ENCODE measurements around the gene ZBTB49. TPM values are rescaled to one million over a fixed set of nuclear protein-coding genes. Genes with fewer than 3 reads are reported as not detected.

Gene ZBTB49
- polyA plus RNA-seq, 1 donor from 2014 or later = 7.8 TPM

DNA sequence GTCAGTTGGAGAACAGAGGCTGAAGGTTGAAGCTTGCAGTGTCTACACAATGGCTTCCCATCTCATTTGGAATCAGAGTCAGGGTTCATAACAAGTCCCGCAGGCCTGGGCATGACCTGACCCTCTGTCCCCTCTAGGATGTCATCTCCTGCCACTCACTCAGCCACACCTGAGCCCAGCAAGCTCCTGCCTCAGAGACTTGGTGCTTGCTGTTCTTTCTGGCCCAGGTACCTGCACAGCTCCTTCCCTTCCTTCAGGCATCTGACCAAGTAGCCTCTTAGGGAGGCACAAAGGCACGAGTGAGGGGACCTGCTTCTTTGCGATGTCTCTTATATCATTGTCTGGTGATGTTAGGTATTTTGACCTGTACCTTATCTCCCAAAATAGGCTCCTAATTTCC is 9.0 kb downstream of the ZBTB49 start:
- peaks cover 3 to 14% (median 5%) of the 10 kb centered on the region in 3 donors for H3K4me1 Mint-ChIP-seq

DNA sequence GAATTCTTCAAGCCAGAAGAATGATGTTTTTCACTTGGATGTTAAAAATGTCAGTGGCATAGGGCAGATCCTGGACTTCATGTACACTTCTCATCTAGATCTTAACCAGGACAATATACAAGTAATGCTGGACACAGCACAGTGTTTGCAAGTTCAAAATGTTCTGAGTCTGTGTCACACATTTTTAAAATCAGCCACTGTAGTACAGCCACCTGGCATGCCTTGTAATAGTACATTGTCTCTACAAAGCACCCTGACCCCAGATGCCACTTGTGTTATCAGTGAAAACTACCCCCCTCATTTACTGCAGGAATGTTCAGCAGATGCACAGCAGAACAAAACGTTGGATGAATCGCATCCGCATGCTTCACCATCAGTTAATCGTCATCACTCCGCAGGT is 11.9 kb downstream of the ZBTB49 start:
- Mint-ChIP-seq H3K4me3 (no peak overlapping the region), H3K27me3 (no peaks in the 10 kb centered on the region), H3K4me1 (peaks cover 0 to 5% (median 1%) of the 10 kb centered on the region in 3 donors), H3K9me3 (no peaks in the 10 kb centered on the region), H3K36me3 (peaks cover 4% of the 10 kb centered on the region), H3K27ac (no peak overlapping the region)

More for the DNA sequence above, 9.0 kb downstream of the ZBTB49 start:
- no peaks in the 10 kb centered on the region for H3K9me3 Mint-ChIP-seq
- H3K4me3 Mint-ChIP-seq = no peak overlapping the region
- H3K27ac Mint-ChIP-seq = no peak overlapping the region
- H3K36me3 Mint-ChIP-seq = peaks cover 4% of the 10 kb centered on the region
- no peaks in the 10 kb centered on the region for H3K27me3 Mint-ChIP-seq

DNA sequence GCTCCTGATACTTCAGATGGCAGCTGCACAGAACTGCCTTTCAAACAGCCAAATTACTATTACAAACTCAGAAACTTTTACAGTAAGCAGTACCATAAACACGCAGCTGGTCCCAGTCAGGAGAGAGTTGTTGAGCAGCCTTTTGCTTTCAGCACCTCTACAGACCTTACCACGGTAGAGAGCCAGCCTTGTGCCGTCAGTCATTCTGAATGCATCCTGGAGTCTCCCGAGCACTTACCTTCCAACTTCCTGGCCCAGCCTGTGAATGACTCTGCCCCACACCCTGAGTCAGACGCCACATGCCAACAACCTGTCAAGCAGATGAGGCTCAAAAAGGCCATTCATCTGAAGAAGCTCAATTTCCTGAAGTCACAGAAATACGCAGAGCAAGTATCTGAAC is 12.4 kb downstream of the ZBTB49 start:
- H3K27me3 Mint-ChIP-seq = no peaks in the 10 kb centered on the region
- H3K4me1 Mint-ChIP-seq = peaks cover 0 to 5% (median 1%) of the 10 kb centered on the region in 3 donors
- no peak overlapping the region for H3K4me3 Mint-ChIP-seq
- H3K36me3 Mint-ChIP-seq = peaks cover 4% of the 10 kb centered on the region
- H3K9me3 Mint-ChIP-seq = no peaks in the 10 kb centered on the region
- H3K27ac Mint-ChIP-seq = no peak overlapping the region

DNA sequence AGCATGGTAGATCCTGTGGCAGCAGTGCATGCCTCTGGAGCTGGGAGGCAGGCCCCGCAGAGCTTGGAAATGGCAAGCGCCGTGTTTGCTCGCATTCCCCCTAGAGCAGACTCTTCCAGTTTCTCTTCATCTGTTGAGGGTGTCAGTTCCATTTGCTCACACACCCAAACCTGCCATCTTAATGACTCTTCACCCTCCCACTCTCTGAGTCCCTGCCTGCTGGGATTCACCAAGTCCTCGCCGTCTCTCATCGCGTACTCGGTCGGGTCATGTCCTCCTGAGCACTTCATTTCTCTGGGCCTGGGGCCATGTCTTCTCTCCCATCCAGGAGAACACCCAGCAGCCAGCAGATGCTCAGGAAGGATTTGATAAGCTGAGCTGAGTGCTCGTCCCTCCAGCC is 16.9 kb downstream of the ZBTB49 start:
- Mint-ChIP-seq H3K4me1 (peaks cover 0 to 6% (median 0%) of the 10 kb centered on the region in 3 donors), H3K4me3 (no peak overlapping the region), H3K27ac (no peak overlapping the region), H3K27me3 (no peaks in the 10 kb centered on the region), H3K9me3 (no peaks in the 10 kb centered on the region), H3K36me3 (peaks cover 8% of the 10 kb centered on the region)

DNA sequence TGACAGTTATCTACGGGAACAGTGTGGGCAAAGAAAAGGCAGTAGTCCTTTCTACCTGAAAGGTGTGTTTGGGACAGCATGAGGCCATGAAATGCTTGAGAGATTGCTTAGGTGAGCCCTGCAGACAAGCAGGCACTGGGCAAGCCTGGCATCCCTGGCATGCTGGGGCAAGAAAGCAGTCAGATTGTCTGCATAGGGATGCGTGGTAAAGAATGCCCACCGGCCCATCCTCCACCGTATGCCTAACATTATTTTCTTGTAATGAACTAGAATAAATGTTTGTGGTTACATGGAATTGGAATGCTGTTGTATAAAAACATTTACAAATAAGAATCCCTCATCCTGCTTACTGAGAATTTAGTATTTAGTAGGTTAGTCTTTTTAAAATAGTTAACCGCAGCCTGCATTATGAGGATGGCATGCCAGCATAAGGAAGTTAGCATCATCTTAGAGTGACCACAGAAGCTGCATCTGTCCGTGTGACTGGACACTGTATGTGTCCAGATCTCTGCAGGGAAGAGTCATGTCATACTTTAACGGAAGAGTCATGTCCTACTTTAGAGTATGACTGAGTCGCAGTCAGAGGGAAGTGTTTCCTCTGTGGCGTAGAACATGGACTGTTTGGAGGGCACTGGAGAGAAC is 18.9 kb downstream of the ZBTB49 start:
- Mint-ChIP-seq H3K27ac (no peak overlapping the region), H3K36me3 (peaks cover 5% of the 10 kb centered on the region), H3K4me1 (peaks cover 0 to 6% (median 0%) of the 10 kb centered on the region in 3 donors), H3K9me3 (no peaks in the 10 kb centered on the region), H3K4me3 (no peak overlapping the region), H3K27me3 (no peaks in the 10 kb centered on the region)

DNA sequence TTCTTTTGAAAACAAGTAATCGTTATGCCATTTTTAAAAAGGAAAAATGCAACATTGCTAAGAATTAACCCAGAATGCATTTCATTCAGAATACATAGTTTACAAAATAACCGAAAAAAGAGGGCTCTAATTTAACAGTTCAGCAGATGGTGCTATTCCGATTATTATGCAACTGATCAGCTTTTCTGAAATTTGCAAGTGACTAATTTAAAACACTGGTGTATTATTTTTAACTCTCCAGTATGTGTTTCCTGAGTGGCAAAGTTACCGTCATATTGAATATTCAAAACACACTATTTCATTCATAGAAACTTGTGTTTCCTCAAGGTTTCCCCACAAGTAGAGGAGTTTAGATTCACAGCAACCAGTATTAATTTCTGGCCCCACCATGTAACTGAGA is 21.1 kb downstream of the ZBTB49 start:
- Mint-ChIP-seq H3K9me3 (no peaks in the 10 kb centered on the region), H3K27me3 (no peaks in the 10 kb centered on the region), H3K4me3 (no peak overlapping the region), H3K36me3 (peaks cover 8% of the 10 kb centered on the region), H3K4me1 (peaks cover 0 to 7% (median 0%) of the 10 kb centered on the region in 3 donors), H3K27ac (no peak overlapping the region)

DNA sequence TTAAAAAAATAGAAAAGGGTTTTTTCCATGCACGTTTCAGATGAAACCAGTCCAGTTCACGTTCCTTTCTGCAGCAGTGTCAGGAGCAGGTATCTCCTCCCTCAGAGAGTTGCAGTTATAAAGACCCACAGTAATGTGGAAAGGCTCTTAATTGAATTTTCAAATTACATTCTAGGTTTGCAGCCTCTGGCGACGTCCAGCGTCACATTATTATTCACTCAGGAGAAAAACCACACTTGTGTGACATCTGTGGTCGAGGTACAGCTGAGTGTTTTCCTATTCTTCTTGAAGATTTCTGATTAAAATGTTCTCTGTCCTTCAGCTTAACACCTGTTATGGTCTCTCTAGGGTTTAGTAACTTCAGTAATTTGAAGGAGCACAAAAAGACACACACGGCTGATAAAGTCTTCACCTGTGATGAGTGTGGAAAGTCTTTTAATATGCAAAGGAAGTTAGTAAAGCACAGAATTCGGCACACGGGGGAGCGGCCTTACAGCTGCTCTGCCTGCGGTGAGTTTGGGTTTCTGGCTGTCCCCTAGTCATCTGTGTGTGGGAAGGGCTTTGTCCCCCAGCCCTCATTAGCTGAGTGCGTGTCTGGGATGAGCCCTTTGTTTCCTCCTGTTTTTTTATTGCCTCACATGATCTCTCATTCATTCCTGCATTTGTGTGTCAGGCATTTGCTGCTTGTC is 25.6 kb downstream of the ZBTB49 start:
- peaks cover 4% of the 10 kb centered on the region for H3K36me3 Mint-ChIP-seq
- no peaks in the 10 kb centered on the region for H3K27me3 Mint-ChIP-seq
- peak overlapping the region in 1 of 3 donors; percentile 19 for H3K27ac Mint-ChIP-seq
- H3K4me1 Mint-ChIP-seq = peaks cover 0 to 1% (median 0%) of the 10 kb centered on the region in 3 donors
- H3K4me3 Mint-ChIP-seq = peak overlapping the region in 1 of 4 donors; percentile 23
- H3K9me3 Mint-ChIP-seq = no peaks in the 10 kb centered on the region

DNA sequence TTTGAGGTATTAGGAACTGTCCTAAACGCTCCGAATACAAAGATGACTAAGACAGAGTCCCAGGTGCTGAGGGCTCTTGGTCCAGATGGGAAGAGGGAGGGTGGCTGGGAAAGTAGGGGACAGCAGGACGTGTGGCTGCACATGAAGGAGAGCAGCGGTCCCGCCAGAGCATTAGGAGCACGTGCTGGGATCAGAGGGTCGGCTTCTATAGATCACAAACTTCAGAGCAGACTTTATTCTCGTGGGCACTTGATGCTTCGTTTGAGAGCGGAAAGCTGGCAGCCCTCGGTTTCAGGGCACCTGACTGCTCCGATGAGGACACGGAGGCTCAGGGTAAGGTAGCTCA is 26.1 kb downstream of the ZBTB49 start:
- peaks cover 4% of the 10 kb centered on the region for H3K36me3 Mint-ChIP-seq
- H3K27ac Mint-ChIP-seq = peak overlapping the region in 1 of 3 donors; percentile 19
- H3K9me3 Mint-ChIP-seq = no peaks in the 10 kb centered on the region

DNA sequence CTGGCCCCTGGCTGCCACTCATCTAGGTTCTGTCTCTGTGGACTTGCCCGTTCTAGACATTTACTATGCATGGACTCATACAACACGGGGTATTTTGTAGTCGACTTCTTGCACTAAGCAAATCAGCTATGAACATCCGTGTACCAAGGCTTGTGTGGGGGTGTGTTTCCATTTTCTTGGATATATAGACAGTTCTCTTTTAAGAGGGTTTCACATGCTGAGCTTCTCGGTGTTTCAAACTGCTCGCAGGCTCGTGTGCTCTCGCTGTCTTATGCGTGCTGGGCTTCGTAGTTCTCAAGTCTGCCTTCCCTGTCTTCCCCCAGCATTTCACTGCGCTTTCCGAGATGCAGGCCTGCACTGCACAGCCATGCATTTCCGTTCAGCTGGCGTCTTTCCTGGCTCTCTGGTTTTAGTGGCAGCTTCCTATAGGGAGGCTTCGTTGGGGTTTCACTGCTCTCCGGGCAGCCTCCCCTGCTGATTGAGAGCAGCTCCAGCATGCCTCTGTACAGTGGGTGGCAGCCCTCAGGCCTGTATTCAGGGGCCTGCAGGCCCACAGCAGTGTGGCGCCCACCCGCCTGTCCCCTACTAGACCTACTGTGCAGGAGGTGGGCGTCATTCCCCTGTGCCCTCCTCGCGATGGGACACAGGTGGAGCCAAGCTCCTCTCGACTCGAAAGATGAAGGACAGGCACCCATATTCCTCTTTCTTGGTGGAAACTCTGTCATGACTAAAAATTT is 27.6 kb downstream of the ZBTB49 start:
- no peak overlapping the region for H3K4me3 Mint-ChIP-seq
- H3K27me3 Mint-ChIP-seq = no peaks in the 10 kb centered on the region
- H3K4me1 Mint-ChIP-seq = peaks cover 0 to 1% (median 0%) of the 10 kb centered on the region in 3 donors
- H3K27ac Mint-ChIP-seq = no peak overlapping the region
- no peaks in the 10 kb centered on the region for H3K9me3 Mint-ChIP-seq
- peaks cover 6% of the 10 kb centered on the region for H3K36me3 Mint-ChIP-seq

More for the DNA sequence above, 26.1 kb downstream of the ZBTB49 start:
- no peak overlapping the region for H3K4me3 Mint-ChIP-seq
- H3K27me3 Mint-ChIP-seq = no peaks in the 10 kb centered on the region
- H3K4me1 Mint-ChIP-seq = peaks cover 0 to 1% (median 0%) of the 10 kb centered on the region in 3 donors

DNA sequence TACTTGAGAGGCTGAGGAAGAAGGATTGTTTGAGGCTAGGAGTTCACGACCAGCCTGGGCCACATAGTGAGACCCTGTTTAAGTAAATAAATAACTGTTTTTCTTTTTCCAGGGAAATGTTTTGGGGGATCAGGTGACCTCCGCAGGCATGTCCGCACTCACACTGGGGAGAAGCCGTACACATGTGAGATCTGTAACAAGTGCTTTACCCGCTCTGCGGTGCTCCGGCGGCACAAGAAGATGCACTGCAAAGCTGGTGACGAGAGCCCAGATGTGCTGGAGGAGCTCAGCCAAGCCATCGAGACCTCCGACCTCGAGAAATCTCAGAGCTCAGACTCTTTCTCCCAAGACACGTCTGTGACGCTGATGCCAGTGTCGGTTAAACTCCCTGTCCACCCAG is 30.5 kb downstream of the ZBTB49 start:
- Mint-ChIP-seq H3K27me3 (no peaks in the 10 kb centered on the region), H3K4me3 (no peak overlapping the region), H3K4me1 (no peaks in the 10 kb centered on the region), H3K27ac (peak overlapping the region in 1 of 3 donors; percentile 10), H3K9me3 (no peaks in the 10 kb centered on the region), H3K36me3 (peaks cover 6% of the 10 kb centered on the region)

DNA sequence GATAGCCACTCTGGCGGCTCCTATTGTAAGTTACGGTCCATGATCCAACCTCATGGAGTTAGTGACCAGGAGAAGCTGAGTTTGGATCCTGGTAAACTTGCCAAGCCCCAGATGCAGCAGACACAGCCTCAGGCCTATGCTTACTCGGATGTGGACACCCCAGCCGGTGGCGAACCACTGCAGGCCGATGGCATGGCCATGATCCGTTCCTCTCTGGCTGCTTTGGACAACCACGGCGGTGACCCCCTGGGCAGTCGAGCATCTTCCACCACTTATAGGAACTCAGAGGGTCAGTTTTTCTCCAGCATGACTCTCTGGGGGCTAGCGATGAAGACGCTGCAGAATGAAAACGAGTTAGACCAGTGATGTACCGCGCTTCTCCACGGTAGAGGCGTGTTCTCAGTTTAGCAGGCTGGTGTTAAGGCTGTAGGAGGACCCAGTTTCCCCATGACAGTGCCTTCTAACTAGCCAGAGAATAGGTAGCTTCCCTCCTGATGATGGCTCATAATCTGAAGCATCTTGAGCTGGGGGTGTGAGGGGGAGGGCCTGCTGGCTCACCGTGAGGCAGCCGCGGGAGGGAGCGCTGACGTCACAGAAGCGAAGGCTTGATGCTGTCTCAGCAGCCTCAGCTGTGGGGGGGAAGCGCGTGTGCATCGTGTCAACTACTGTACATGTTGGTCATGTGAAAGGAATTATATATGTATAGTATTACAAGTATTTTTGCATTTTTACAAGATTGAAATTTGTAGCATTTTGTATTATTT is 31.1 kb downstream of the ZBTB49 start:
- no peak overlapping the region for H3K4me3 Mint-ChIP-seq
- H3K9me3 Mint-ChIP-seq = no peaks in the 10 kb centered on the region
- H3K4me1 Mint-ChIP-seq = no peaks in the 10 kb centered on the region
- H3K27ac Mint-ChIP-seq = peak overlapping the region in 1 of 3 donors; percentile 10
- H3K36me3 Mint-ChIP-seq = peaks cover 4% of the 10 kb centered on the region
- no peaks in the 10 kb centered on the region for H3K27me3 Mint-ChIP-seq

DNA sequence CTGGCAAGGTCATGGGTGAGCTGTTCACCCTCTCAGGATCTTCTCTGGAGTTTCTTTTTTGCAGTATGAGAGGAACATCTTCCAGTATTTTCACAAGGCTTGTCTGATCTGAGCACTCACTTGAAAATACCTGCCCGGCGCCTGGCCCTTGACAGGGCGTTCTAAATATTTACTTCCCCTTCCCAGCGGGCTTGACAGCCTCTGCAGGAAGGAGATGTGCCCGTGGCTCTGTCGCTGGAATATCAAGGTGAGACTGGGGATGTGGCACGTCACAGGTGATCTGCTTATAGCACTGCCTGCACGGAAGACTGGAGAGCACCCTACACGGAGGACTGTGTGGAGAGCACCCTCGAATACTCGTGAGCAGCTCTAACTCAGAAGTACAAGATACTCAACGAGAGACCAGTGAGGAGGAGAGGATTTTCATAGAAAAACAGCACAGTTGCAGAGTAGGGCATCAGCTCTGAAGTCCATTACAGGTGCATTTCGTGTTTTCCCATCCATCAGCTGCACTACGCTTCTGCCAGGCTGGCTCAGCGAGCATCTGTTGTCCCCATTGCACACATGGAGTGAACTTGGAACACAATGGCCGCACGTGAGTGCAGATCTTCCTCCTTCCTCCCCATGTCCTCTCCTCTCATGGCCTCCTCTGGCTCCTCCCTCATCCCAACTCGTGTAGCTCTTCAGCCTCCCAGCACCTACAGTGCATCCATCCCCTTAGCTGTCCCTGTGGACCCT is 32.1 kb downstream of the ZBTB49 start:
- no peaks in the 10 kb centered on the region for H3K9me3 Mint-ChIP-seq
- no peaks in the 10 kb centered on the region for H3K27me3 Mint-ChIP-seq
- peaks cover 4% of the 10 kb centered on the region for H3K36me3 Mint-ChIP-seq
- peak overlapping the region in 1 of 4 donors; percentile 54 for H3K4me3 Mint-ChIP-seq
- H3K27ac Mint-ChIP-seq = peak overlapping the region in 1 of 3 donors; percentile 80
- no peaks in the 10 kb centered on the region for H3K4me1 Mint-ChIP-seq

DNA sequence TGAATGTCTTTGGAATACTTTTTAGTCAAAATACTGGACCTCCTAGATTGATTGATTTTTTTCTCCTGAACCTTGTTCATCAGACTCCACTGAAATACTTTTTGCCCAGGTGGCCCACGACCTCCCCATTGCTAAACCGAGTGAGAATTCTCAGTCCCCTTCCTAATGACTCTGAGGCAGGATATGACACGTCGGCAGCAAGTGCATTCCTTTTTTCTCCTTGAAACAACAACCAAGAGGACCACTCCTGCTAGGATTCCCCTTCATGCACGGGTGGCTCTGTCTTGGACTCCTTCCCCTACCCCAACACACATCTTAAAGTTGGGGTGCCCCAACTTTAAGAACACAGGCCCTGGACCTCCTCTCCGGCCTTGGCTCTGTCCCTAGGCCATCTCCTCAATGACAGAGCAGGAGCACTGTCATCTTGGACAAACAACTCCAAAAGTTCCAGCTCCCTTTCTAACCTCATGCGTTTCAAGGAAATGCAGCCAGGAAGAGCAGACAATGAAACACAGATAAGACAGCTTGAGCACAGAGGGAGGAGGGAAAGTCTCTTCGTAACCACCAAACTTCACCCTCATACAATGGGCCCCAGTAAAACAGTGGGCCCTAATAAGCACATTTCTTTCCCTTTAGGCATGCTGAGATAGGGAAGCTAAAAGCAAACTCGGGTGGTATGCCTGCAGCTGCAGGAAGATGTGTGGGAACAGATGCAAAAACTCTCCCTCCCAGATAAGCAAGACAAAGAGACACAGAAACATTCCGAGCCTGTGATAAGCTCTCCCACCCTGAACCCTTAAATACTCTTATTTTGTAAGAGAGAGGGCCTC is 33.9 kb downstream of the ZBTB49 start:
- Mint-ChIP-seq H3K9me3 (no peaks in the 10 kb centered on the region), H3K27ac (no peak overlapping the region), H3K4me3 (no peak overlapping the region), H3K27me3 (no peaks in the 10 kb centered on the region), H3K36me3 (peaks cover 4% of the 10 kb centered on the region), H3K4me1 (no peaks in the 10 kb centered on the region)

DNA sequence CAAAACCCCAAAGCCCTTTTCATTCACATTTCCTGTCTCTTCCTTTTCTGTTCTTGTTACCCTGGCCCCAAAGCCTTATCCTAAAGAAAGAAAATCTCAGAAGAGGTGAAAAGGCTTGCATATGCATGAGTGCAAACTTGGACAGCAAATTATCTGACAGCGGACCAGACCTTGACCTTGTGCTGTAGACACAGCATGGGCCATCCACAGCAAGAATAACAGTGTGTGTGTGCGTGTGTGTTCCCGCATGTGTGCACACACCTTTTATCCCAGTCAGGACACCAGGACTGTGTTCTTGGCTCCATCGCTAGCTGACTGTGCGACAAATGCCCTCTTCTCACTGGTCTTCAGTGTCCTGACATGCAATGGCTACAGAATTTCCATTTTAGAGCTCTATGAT is 35.3 kb downstream of the ZBTB49 start:
- H3K27ac Mint-ChIP-seq = no peak overlapping the region
- no peaks in the 10 kb centered on the region for H3K4me1 Mint-ChIP-seq
- H3K27me3 Mint-ChIP-seq = no peaks in the 10 kb centered on the region
- H3K36me3 Mint-ChIP-seq = peaks cover 6% of the 10 kb centered on the region
- H3K9me3 Mint-ChIP-seq = peaks cover 0 to 4% (median 0%) of the 10 kb centered on the region in 3 donors
- no peak overlapping the region for H3K4me3 Mint-ChIP-seq
